GM19099 (cell line): ENCODE measurements around the gene PWWP2A.

ENCODE experiments used
- POLR2A ChIP-seq: IDR thresholded peaks from 3 replicates; pipeline ENCODE4 v1.6.1; 2011; ENCODE audit warnings: low read depth; ENCODE audit not compliant: insufficient read length; ENCODE audit errors: extremely low read depth

Gene PWWP2A

DNA sequence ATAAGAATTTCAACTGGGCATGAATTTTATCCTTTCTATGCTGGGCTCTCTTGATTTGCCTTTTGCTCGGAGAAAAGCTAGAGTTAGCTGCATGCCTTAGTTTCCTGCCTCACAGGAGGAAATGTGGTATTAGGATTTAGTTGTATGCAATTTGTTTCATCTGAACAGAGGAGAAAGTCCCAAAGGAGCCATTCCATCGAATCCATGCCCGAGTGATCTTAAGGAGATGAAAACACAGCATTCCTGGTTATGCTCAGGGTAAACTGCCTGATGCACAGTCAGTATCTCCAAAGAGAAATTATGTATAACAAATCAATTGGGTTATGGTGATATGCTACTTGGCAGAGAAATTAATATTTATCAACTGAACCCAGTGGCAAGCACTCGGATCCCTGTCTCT lies 59.2 kb downstream of the PWWP2A start:
- no peak for TF ChIP-seq POLR2A

DNA sequence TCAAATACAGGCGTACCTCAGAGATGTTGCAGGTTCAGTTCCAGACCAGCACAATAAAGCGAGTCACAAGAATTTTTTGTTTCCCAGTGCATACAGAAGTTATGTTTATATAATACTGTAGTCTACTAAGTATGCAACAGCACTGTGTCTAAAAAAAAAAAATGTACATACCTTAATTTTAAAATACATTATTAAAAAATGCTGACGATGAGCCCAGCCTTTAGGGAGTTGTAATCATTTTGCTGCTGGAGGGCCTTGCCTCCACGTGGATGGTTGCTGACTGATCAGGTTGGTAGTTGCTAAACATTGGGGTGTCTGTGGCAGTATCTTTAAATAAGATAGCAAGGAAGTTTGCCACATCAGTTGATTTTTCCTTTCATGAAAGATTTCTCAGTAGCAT lies 62.0 kb downstream of the PWWP2A start:
- no peak for TF ChIP-seq POLR2A

DNA sequence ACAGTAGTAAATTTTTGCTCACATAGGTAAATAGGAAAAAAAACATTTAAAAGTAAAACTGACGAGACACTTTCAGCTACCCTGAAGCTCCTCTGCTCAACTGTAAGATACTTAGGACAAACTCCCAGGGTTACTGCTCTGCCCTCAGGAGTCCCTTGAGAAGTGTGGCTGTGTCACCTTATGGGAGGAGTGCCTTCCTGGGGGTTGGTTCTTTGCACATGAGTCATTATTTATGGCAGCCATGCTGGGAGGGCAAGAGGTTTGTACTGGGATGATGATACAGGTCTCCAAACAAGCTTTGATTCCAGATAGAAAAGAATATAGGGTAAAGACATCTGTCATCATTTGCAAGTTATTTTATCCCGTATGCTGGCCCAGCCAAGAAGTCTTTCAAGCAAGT lies 64.4 kb downstream of the PWWP2A start:
- no peak for TF ChIP-seq POLR2A

DNA sequence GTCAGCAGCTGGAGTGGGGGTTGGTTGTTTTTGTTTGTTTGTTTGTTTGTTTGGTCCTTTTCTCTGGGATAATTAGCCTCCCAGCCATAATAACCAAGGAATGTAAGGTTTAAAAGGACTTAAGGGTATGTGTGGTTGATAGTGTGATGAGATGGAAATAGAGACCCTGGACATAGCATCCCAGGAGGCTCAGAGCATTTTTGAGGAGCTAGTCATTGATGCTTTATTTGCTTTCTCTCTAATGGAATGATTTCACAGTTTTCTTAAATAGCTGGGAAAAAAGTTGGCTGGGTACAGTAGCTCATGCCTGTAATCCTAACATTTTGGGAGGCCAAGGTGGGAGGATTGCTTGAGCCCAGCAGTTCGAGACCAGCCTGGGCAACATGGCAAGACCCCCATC lies 65.2 kb downstream of the PWWP2A start:
- no peak for TF ChIP-seq POLR2A

DNA sequence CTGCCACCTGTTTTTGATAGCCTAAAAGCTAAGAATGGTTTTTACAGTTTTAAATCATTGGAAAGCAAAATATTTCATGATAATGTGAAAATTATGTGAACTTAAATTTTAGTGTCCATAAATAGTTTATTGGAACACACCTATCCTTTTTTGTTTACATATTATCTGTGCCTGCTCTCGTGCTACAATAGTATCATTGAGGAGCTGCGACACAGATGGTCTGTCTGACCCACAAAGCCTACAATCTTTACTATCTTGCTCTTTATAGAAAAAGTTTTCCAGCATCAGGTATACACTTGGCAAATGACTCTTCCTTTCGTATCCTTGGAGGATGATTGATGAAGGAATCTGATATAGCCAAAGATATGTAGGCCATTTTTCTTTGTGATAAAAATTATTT lies 70.2 kb downstream of the PWWP2A start:
- no peak for TF ChIP-seq POLR2A

DNA sequence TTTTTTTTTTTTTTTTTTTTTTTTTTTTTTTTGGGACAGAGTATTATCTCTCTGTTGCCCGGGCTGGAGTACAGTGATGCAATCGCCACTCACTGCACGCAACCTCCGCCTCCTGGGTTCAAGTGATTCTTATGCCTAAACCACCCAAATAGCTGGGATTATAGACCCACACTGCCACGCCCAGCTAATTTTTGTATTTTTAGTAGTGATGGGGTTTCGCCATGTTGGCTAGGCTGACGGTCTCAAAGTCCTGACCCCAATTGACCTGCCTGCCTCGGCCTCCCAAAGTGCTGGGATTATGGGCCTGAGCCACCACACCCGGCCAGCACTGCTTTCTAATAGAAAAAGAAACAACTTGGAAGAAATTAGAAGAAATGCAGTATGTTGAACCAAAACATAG lies 71.1 kb downstream of the PWWP2A start:
- TF ChIP-seq POLR2A = no peak

DNA sequence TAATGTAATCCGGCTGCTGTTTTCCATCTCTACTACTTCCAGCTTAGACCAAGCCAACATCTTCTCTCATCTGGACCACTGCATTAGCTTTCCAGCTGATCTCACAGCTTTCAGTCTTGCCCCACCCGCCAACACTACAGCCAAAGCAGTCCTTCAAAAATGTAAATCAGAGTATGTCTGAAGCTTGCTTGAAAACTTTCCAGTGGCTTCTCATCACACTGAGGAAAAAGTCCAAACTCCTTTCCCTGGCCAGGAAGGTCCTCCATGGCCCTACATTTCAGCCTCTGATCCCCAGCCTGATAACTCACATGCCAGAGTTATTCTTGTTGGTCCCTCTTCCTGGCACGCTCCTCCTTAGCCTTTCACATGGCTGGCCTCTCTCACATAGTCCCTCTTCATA lies 71.8 kb downstream of the PWWP2A start:
- TF ChIP-seq POLR2A = no peak

DNA sequence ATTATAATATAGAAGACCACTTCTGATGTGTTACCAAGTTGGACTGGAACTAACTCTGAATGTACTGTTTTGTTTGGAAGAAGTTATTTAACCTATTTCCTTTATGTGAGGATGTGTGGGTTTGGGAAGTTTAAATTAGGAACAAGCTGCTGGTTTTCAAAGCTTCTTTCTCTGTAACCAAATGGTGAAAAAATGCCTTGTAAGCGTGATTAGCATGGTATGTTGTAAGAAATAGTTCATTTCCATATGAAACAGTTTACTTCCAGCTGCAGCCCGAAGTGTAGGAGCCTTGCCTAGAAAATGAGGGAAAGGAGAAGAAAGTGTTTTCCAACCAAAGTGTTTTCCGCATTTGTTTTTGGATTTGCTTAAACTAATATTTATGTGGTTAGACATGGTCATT lies 74.3 kb downstream of the PWWP2A start:
- TF ChIP-seq POLR2A = no peak

DNA sequence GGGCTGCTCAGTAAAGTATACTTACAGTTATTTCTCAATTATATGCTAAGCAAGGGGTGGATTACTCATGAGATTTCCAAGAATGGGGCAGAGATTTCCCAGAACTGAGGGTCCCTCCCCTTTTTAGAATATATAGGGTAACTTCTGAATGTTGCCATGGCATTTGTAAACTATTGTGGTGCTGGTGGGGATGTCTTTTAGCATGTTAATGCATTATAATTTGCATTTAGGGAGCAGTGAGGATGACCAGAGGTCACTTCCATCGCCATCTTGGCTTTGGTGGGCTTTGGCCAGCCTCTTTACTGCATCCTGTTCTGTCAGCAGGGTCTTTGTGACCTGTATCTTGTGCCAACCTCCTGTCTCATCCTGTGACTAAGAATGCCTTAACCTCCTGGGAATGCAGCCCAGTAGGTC lies 74.9 kb downstream of the PWWP2A start:
- TF ChIP-seq POLR2A = no peak

DNA sequence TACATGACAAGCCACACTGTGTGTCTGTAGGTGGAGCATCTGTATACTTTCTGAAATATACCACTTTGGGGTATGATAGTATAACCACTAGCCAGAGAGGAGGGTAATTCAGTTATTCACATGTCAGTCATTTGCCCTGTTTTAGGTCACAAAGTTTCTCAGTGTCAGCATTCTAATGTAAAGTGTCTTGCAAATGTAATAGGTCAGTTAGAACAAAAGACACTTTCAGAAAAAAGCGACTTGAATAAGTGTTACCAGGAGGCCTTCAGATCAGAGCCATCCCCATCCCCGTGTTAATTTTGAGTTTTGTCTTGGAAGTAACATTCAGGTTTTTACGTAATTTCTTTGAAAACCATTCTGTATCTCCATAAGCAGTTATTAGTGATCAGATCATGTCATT lies 76.6 kb downstream of the PWWP2A start:
- no peak for TF ChIP-seq POLR2A
